Tongue (tissue), 2 donors: ENCODE measurements around the gene IFIT2. TPM values are rescaled to one million over a fixed set of nuclear protein-coding genes. Genes with fewer than 3 reads are reported as not detected.
"Not testable (repeated sequence)": the region's sequence is repeated elsewhere in the genome, so short reads cannot be mapped to it uniquely, and the experiment has no call there.

Experiments used
- DNase-seq: peaks from one replicate; pipeline ENCODE4 v3.0.0-alpha.2; 2015
- total RNA-seq: library from RNA; depleted of rRNA; stranded (reverse); fragments of >200 nt; gene quantifications from one replicate; pipeline ENCODE4 v1.2.3, GENCODE V29; 2014

Gene IFIT2, protein sequence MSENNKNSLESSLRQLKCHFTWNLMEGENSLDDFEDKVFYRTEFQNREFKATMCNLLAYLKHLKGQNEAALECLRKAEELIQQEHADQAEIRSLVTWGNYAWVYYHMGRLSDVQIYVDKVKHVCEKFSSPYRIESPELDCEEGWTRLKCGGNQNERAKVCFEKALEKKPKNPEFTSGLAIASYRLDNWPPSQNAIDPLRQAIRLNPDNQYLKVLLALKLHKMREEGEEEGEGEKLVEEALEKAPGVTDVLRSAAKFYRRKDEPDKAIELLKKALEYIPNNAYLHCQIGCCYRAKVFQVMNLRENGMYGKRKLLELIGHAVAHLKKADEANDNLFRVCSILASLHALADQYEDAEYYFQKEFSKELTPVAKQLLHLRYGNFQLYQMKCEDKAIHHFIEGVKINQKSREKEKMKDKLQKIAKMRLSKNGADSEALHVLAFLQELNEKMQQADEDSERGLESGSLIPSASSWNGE
- 9.5 TPM for total RNA-seq

GRCh38 chr10:89301721-89302445 is at the start of gene IFIT2:
IFIT2 (plus strand) TSS chr10:89302046; CDS start chr10:89302124, 78 bp downstream.
- peak; percentile 94 for DNase-seq

DNA sequence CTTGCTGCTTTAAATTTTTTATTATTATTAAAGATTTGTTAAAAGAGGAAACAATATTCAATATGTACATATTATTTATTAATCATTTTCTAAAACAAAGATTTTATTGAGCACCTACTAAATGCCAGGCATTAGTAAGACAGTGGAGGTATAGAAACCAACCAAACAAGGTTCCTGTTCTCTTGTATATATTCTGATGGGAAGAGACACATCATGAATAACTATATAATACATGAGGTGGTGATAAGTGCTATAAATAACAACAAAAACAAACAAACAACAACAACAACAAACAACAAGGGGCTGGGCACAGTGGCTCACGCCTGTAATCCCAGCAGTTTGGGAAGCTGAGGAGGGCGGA is 49.6 kb upstream of the IFIT2 start:
- DNase-seq, result no peak

DNA sequence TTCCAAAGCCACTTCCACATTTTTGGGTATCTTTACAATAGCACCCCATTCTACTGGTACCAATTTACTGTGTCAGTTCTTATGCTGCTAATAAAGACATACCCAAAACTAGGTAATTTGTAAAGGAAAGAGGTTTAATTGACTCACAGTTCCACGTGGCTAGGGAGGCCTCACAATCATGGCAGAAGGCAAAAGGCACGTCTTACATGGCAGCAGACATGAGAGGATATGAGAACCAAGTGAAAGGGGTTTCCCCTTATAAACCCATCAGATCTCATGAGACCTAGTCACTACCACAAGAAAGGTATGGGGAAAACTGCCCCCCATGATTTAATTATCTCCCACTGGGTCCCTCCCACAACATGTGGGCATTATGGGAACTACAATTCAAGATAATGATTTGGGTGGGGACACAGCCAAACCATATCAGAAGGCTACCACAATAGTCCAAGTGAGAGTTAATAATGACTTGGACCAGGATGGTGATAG is 46.7 kb upstream of the IFIT2 start:
- DNase-seq, result not testable (repeated sequence)

DNA sequence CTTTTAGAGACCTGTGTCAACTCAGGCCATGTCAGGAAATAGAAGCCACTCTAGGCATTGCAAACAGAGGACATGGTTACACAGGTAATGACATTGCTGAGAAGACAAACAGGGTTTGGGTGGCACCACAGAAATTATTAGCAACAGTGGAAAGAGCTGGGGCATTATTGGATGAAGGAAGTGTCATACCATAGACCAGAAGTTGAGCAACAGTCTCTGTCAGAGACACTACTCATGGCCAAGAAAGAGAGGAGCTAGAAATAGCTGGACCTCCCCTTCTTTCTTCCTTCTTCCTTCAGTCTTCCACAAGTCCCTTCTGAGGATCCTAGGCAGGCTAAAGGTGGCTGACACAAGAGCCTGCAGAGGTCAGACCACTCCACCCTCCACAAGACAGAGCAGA is 46.1 kb upstream of the IFIT2 start:
- no peak for DNase-seq

GRCh38 chr10:89256340-89256739 is 45.5 kb upstream of the IFIT2 start:
- no peak for DNase-seq

DNA sequence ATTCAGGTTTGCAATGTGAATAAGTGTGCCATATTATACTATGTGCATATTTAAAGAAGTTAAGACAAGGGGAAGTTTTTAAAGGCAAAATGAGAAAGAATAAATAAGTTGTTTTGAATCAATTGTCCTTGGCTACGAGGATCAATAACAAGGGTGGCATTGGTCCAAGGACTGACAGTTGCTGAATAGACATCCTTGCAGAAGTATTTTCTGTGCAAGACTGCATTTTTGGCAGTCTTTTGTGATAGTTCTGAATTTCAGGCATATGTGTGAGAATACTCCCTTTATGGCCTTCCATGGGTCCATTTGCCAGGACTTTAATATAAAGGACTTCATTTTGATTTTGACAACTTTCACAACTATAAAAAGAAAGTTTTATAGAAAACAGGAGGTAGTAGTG is 44.9 kb upstream of the IFIT2 start:
- no peak for DNase-seq

GRCh38 chr10:89257581-89257980 is 44.3 kb upstream of the IFIT2 start:
- DNase-seq, result peak; percentile 45

- no peak for DNase-seq
Observed at GRCh38 chr10:89258881-89259280, 43.0 kb upstream of the IFIT2 start.

DNA sequence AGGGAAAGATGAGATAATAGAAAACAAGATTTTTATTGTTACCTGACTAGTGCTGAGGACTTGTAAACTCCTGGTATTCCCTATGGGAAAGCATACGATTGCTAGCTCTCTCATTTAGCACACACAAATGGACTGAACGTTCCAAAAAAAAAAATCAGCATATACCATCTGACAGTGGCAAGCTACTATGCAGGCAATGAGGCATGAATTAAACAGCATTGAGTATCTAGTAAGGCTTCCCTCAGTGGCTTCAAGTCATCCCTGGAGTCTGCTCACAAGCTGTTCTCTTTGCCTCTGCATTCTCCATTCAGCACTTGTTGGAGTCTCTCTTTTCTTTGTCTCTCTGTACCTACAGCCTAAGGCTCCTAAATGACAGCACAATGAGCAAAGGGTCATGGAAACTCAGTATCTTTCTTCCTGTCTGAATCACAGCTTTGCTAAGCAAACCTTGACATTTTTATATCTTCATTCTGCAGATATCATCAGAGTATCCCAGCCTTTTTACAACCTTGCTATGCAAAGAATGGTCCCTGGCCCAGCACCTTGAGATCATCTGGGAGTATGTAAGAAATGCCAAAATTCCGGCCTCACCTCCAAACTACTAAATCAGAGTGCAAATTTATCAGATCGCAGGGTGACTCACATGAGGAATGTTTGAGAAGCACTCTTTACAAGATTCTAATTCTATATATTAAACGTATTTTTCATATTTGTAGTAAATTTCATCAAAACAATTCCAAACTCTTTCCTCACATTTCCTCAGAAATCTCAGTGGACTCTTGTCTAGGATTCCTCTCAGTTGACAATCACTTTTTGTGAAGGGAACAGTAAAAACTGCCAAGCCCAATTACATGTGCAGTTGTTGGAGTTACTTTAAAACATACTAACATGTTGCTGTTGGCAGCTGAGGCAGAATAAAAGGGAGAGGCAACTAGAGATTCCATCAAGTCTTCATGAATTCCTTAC is 39.5 kb upstream of the IFIT2 start:
- peak; percentile 41 for DNase-seq

GRCh38 chr10:89263091-89263490 is 38.8 kb upstream of the IFIT2 start:
- no peak for DNase-seq

GRCh38 chr10:89263531-89263930 is 38.3 kb upstream of the IFIT2 start:
- no peak for DNase-seq

GRCh38 chr10:89266721-89267453 is 35.0 kb upstream of the IFIT2 start:
- DNase-seq, result no peak

DNA sequence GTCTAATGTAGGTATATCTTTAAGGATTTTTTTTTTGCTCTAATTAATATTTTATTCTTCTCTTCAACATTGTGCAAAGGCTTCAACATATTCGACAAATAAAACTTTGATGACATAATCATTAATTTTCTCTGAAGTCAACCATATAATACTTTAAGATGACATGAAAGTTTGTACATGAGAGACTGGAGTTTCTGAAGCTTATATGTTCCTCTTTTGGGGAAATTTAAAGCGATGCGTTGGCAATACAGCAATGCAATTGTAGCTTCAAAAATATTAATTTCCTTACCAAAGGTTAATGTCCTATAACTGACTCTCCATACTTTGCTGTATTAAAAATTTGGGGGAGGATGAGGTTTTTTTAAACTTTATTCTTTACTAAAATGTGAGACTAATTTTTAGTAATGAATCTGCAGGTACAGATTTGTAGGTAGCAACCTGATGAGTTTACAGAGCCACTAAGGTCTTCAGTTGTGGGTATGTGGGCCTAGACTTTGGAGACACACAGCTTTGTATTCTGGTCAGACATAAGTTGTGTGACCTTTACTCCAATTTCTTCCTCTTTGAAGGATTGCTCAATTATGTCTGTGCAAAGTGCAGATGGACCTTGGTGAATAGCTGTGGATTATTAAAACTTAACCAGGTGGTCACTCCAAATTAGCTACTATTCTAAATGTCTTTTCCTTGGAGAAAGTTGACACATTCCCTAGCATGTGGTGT is 32.3 kb upstream of the IFIT2 start:
- DNase-seq, result no peak

DNA sequence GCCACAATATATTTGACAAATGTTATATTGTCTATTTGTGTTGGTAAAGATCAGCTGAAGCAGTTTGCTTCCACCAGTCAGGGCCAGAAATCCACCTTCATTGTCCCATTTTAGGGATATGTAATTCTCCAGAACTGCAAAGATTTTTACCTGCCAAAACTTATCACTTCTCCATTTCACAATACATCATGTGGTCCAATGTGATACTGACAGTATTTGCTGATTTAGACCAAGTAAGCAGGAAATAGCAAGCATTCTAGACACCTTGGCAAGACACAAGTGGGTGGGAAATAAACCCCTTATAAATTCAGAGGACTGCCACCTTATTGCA is 31.7 kb upstream of the IFIT2 start:
- DNase-seq, result no peak

GRCh38 chr10:89271532-89271931 is 30.3 kb upstream of the IFIT2 start:
- no peak for DNase-seq

GRCh38 chr10:89273680-89274079 is 28.2 kb upstream of the IFIT2 start:
- no peak for DNase-seq

GRCh38 chr10:89274928-89275327 is 26.9 kb upstream of the IFIT2 start:
- DNase-seq, result no peak

DNA sequence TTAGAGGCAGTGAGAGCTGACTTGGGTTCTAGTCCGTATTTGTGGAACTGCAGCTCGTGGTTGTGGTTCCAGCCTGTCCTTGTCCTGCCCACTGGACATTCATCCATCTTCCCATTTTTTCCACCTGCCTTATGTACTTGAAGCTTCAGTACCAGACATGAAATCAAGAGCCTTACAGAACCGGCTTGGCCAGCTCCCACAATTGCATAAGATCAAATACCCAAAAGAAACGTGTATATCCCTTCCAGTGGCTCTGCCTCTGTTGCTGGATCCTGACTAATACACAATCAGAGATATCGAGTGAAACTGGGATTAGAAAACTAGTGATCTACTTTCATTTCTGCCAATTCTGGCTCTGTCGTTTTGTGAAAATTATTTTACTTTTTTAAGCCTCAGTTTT is 26.5 kb upstream of the IFIT2 start:
- DNase-seq, result no peak

- DNase-seq, result peak; percentile 90
Observed at GRCh38 chr10:89278034-89278535, 23.8 kb upstream of the IFIT2 start.

- no peak for DNase-seq
Observed at GRCh38 chr10:89278900-89279392, 22.9 kb upstream of the IFIT2 start.
